ENCODE measurements around the gene FBXW5.

The FBXW5 gene

DNA sequence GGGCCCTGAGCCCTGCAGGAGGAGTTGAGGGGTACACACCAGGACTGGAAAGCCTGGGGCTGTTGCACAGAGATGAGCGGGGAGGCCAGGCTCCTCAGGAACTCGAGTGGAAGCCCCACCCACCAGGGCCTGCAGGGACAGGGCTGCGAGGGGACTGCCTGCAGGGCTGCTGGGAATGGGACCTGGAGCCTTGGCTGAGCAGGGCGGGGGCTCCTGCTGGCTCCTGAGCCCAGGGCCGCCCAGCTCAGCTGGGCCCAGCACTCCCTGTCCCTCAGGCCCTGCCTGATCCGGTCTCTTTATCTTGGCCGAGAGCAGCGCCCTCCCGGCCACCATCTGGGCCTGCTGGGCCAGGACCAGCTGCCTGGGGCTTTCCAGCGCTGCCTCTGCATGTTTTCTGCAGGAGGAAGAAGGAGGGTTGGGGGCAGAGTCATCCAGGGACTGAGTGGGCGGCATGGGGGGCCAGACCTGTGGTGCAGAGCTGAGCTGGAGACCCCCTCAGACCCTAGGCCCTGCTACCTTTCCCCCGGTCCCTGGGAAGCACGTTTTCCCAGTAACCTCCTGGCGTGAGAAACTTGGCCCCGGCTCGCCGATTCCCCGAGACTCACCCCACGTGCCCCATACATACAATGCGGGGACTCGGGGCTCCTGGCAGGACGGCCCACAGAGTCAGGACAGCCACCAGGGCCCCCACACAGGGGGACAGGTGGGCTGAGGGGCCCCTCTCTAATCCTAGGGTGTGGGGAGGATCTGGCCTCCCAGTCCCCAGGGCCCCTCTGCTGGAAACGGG is 16.9 kb upstream of the FBXW5 start:
- TF ChIP-seq CSDC2 (CRISPR knock-in tag; IDR thresholded peaks at IDR 0.05): no peak
- TF ChIP-seq, protein P1, sequence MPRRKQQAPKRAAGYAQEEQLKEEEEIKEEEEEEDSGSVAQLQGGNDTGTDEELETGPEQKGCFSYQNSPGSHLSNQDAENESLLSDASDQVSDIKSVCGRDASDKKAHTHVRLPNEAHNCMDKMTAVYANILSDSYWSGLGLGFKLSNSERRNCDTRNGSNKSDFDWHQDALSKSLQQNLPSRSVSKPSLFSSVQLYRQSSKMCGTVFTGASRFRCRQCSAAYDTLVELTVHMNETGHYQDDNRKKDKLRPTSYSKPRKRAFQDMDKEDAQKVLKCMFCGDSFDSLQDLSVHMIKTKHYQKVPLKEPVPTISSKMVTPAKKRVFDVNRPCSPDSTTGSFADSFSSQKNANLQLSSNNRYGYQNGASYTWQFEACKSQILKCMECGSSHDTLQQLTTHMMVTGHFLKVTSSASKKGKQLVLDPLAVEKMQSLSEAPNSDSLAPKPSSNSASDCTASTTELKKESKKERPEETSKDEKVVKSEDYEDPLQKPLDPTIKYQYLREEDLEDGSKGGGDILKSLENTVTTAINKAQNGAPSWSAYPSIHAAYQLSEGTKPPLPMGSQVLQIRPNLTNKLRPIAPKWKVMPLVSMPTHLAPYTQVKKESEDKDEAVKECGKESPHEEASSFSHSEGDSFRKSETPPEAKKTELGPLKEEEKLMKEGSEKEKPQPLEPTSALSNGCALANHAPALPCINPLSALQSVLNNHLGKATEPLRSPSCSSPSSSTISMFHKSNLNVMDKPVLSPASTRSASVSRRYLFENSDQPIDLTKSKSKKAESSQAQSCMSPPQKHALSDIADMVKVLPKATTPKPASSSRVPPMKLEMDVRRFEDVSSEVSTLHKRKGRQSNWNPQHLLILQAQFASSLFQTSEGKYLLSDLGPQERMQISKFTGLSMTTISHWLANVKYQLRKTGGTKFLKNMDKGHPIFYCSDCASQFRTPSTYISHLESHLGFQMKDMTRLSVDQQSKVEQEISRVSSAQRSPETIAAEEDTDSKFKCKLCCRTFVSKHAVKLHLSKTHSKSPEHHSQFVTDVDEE (CRISPR knock-in tag; IDR thresholded peaks at IDR 0.05): no peak
- no peak for TF ChIP-seq ZC3H10 (CRISPR knock-in tag; IDR thresholded peaks at IDR 0.05)
- no peak for TF ChIP-seq CREB5 (CRISPR knock-in tag; IDR thresholded peaks at IDR 0.05; ENCODE audit: low read depth)
- no peak for TF ChIP-seq ZFP30 (CRISPR knock-in tag; IDR thresholded peaks at IDR 0.05)
- TF ChIP-seq BACH2 (CRISPR knock-in tag; IDR thresholded peaks at IDR 0.05; ENCODE audit: borderline replicate concordance): no peak
- TF ChIP-seq ZNF70 (CRISPR knock-in tag; IDR thresholded peaks at IDR 0.05): no peak
- TF ChIP-seq ZFP3 (CRISPR knock-in tag; IDR thresholded peaks at IDR 0.05): no peak
- TF ChIP-seq TCF4 (CRISPR knock-in tag; IDR thresholded peaks at IDR 0.05; ENCODE audit: borderline replicate concordance): no peak
- no peak for TF ChIP-seq PATZ1 (CRISPR knock-in tag; IDR thresholded peaks at IDR 0.05; ENCODE audit: borderline replicate concordance)
- TF ChIP-seq, protein P2, sequence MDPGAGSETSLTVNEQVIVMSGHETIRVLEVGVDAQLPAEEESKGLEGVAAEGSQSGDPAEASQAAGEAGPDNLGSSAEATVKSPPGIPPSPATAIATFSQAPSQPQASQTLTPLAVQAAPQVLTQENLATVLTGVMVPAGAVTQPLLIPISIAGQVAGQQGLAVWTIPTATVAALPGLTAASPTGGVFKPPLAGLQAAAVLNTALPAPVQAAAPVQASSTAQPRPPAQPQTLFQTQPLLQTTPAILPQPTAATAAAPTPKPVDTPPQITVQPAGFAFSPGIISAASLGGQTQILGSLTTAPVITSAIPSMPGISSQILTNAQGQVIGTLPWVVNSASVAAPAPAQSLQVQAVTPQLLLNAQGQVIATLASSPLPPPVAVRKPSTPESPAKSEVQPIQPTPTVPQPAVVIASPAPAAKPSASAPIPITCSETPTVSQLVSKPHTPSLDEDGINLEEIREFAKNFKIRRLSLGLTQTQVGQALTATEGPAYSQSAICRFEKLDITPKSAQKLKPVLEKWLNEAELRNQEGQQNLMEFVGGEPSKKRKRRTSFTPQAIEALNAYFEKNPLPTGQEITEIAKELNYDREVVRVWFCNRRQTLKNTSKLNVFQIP (CRISPR knock-in tag; IDR thresholded peaks at IDR 0.05; ENCODE audit: borderline replicate concordance, low read depth): no peak
- no peak for TF ChIP-seq ZNF565 (CRISPR knock-in tag; conservative IDR thresholded peaks at IDR 0.05; ENCODE audit: low read depth)
- no peak for TF ChIP-seq ZNF8 (CRISPR knock-in tag; IDR thresholded peaks at IDR 0.05)
- no peak for TF ChIP-seq ARNTL (CRISPR knock-in tag; IDR thresholded peaks at IDR 0.05; ENCODE audit: borderline replicate concordance, low read depth)
- TF ChIP-seq TOX (CRISPR knock-in tag; IDR thresholded peaks at IDR 0.05; ENCODE audit: borderline replicate concordance): no peak
- TF ChIP-seq SNAI2 (CRISPR knock-in tag; IDR thresholded peaks at IDR 0.05): no peak
- TF ChIP-seq OSR1 (CRISPR knock-in tag; IDR thresholded peaks at IDR 0.05): no peak
- no peak for ATAC-seq

GRCh38 chr9:136960938-136961275 is 16.4 kb upstream of the FBXW5 start:
- ATAC-seq: no peak
- no peak for TF ChIP-seq ZNF8 (CRISPR knock-in tag; IDR thresholded peaks at IDR 0.05)
- no peak for TF ChIP-seq CSRNP3 (CRISPR knock-in tag; IDR thresholded peaks at IDR 0.05)
- no peak for TF ChIP-seq ZFP3 (CRISPR knock-in tag; IDR thresholded peaks at IDR 0.05)
- TF ChIP-seq ZFP30 (CRISPR knock-in tag; IDR thresholded peaks at IDR 0.05): no peak
- TF ChIP-seq SNAI2 (CRISPR knock-in tag; IDR thresholded peaks at IDR 0.05): no peak
- TF ChIP-seq ZC3H10 (CRISPR knock-in tag; IDR thresholded peaks at IDR 0.05): no peak

GRCh38 chr9:136960212-136960937 is 15.8 kb upstream of the FBXW5 start:
- no peak for ATAC-seq
- TF ChIP-seq CSRNP3 (CRISPR knock-in tag; IDR thresholded peaks at IDR 0.05): no peak
- TF ChIP-seq TCF4 (CRISPR knock-in tag; IDR thresholded peaks at IDR 0.05; ENCODE audit: borderline replicate concordance): no peak
- TF ChIP-seq GLIS3 (CRISPR knock-in tag; IDR thresholded peaks at IDR 0.05): no peak
- TF ChIP-seq ESRRG (CRISPR knock-in tag; IDR thresholded peaks at IDR 0.05): no peak
- TF ChIP-seq ZFP3 (CRISPR knock-in tag; IDR thresholded peaks at IDR 0.05): no peak
- no peak for TF ChIP-seq BACH2 (CRISPR knock-in tag; IDR thresholded peaks at IDR 0.05; ENCODE audit: borderline replicate concordance)
- no peak for TF ChIP-seq ARNTL (CRISPR knock-in tag; IDR thresholded peaks at IDR 0.05; ENCODE audit: borderline replicate concordance, low read depth)
- no peak for TF ChIP-seq CSDC2 (CRISPR knock-in tag; IDR thresholded peaks at IDR 0.05)
- TF ChIP-seq RARB (CRISPR knock-in tag; IDR thresholded peaks at IDR 0.05): no peak
- TF ChIP-seq, protein P1 (CRISPR knock-in tag; IDR thresholded peaks at IDR 0.05): no peak

All from SK-N-SH treated with all-trans-retinoic acid at 6 μM for 48 hours (cell line).